ENCODE results near the gene KRTAP5-10.
"Not testable (repeated sequence)": the region's sequence is repeated elsewhere in the genome, so short reads cannot be mapped to it uniquely, and the experiment has no call there.

KRTAP5-10 gene

DNA sequence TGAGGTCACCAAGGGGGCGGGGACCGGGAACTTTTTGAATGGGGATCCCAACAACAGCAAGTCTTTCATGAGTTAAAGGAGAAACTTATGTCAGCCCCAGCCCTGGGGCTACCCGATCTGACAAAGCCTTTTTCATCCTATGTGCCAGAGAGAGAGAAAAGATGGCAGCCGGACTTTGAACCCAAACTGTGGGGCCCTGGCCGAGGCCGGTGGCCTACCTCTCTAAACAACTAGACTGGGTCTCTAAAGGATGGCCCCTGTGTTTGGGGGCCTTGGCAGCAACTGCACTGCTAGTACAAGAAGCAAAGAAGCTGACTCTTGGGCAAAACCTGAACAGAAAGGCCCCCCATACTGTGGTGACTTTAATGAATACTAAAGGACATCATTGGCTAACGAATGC lies 48.6 kb downstream of the KRTAP5-10 start:
- DNase-seq = not testable (repeated sequence)

- not testable (repeated sequence) for DNase-seq
These were observed 49.1 kb downstream of the KRTAP5-10 start for GRCh38 chr11:71614366-71614917.

GRCh38 chr11:71615003-71615402 lies 49.6 kb downstream of the KRTAP5-10 start:
- not testable (repeated sequence) for DNase-seq
